GM19328 (cell line): ENCODE results near the gene COPA.

Experiments
- ATAC-seq: cut with Tn5 transposase; IDR thresholded peaks from one replicate; pipeline ENCODE4 v1.9.1; 2021; ENCODE audit warnings: mild to moderate bottlenecking, moderate library complexity; ENCODE audit not compliant: unreplicated experiment

Gene COPA

DNA sequence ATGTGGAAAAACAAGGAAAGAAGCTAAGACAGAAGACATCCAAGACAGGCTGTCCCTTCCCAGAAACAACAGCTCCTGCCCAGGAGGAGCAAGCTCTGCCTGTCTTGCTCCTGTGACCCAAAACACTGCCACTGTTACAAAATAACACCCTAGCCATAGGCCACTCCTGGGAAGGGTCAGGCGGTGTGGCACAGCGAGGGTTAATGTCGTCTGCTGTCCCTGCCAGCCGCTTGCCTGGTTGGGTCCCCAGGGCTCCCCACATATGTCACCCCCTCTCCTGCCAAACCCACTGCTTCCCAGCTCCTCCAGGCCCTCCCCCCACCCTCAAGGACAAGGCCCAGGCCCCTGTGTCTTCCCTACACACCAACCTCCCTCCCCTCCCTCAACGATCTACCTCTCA lies 20.0 kb upstream of the COPA start:
- ATAC-seq: no peak

DNA sequence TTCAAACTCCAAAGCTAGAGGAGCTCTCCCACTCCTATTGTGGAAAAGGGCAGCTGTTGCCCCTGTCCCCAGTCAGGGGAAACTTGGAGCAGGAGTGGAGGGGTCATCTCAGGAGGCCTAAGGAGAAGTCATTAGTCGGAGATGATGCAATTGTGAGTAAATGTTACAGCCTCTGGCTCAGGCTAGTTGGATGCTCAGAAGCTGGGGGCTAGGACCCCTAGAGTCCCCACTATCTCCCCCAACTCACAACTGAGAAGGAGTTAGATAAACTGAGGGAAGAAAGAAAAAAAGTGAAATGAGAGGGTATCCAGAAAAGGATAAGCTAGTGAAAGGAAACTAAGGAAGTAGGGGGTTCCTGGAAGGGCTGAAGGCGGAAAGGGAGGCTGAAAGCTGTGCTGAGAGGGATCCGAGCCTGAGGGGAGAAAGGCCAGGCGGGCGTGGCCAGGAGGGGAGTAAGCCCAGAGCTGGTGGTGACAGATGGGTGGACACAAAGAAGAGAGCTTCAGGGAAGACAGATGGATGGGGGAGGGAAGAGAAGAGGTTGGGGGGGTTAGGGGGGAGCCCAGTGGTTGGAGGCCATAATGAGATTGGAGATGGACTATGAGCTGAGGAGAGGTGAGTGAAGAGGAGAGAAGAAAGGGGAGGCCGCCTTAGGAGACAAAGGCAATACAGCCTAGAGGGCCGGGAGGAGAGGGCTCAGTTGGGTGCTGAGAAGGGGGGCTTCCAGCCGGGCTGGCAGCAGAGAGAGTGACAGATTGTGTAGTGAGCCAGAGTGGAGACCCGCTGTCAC lies 19.3 kb upstream of the COPA start:
- no peak for ATAC-seq

DNA sequence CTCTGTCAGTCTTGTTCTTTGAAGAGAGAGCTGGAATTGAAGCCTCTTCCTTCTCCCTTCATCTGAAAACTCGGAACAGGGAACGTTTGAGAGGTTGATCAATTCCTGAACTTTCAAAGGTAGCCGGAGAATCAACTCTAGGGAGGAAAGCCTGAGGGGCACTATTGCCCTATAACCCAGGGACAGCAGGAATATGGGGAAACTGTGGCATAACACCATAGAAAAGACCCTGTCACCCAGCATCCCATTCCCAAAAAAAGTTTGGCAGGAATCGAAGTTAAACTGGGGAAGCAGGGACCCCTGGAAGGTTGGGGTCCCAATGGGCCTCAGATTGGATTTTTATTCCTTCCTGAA lies 18.7 kb upstream of the COPA start:
- no peak for ATAC-seq

GRCh38 chr1:160361199-160361598 lies 18.1 kb upstream of the COPA start:
- ATAC-seq: no peak

DNA sequence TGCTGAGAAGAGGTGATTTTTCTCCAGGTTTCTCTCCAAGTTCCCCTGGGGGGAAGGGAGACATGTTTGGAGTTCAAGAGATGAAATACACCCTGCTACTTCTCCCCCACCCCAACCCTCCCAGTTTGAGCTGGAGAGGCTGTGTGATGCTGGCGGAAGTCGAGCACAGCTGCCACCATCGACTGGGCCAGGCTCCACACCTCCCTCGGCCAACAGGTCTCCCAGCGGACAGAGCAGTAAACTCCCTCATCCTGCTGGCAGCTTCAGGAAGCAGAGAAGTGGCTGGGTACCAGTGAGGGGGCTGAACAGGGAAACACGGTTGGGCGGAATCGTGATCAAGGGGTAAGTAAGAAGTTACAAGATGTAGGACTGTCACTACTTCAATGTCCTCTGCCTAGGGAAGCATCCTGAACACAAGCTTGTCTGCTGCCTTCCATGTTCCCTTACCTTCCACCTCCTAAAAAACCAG lies 17.2 kb upstream of the COPA start:
- no peak for ATAC-seq

- no peak for ATAC-seq
These were observed 16.6 kb upstream of the COPA start for GRCh38 chr1:160359559-160360226.

DNA sequence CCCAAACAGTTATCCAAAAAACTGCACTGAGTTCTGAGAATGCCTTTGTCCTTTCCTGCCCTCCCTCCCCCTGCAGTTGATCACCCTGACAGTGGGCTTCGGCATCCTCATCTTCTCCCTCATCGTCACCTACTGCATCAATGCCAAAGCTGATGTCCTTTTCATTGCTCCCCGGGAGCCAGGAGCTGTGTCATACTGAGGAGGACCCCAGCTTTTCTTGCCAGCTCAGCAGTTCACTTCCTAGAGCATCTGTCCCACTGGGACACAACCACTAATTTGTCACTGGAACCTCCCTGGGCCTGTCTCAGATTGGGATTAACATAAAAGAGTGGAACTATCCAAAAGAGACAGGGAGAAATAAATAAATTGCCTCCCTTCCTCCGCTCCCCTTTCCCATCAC lies 15.0 kb upstream of the COPA start:
- no peak for ATAC-seq

GRCh38 chr1:160357286-160358002 lies 14.4 kb upstream of the COPA start:
- no peak for ATAC-seq

- no peak for ATAC-seq
These were observed 11.4 kb upstream of the COPA start for GRCh38 chr1:160354388-160354985.

GRCh38 chr1:160353223-160353622 lies 10.2 kb upstream of the COPA start:
- ATAC-seq: no peak

GRCh38 chr1:160352555-160352954 lies 9.5 kb upstream of the COPA start:
- ATAC-seq: no peak

GRCh38 chr1:160351629-160352028 lies 8.6 kb upstream of the COPA start:
- no peak for ATAC-seq

DNA sequence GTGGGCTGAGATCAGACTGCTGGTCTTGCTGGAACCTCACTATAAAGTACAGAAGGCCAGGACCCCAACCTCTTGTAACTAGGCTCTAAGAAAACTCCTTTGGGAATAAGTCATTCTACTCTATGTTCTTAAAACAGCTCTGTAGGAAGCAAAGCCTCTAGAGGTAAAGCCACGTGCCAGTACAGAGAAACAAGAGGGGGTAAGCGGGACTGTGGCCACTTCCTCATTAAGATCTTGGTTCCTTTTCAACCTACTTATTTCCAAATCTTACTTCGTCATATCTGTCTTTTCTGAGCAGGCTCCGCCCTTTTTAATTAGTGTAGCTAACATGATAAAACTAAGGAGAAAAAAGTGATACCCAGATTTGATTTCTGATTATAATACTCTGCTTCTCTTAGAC lies 3.9 kb upstream of the COPA start:
- no peak for ATAC-seq

- ATAC-seq: no peak
These were observed 3.4 kb upstream of the COPA start for GRCh38 chr1:160346463-160346862.

GRCh38 chr1:160344936-160345335 lies 1.9 kb upstream of the COPA start:
- ATAC-seq: no peak

DNA sequence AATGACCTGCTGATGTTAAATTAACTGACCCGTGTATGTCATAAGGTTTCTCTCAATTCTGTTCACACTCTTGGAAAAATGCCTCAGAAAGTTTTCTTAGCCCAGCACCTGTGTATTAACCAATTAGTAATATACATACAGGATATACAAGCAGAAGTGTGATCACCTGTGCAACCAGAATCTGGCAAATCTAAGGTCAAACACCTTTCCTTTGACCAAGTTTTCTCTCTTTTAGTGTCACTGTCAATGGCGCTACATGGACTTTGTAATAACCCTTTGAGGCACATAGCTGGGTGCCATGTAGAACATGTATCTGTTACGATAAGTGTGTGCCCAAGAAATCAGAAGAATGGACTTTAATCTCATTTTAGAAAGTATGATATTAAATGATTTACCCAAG lies 1.2 kb upstream of the COPA start:
- ATAC-seq: no peak

GRCh38 chr1:160342526-160342925 lies 524 bp downstream of the COPA start:
- no peak for ATAC-seq

DNA sequence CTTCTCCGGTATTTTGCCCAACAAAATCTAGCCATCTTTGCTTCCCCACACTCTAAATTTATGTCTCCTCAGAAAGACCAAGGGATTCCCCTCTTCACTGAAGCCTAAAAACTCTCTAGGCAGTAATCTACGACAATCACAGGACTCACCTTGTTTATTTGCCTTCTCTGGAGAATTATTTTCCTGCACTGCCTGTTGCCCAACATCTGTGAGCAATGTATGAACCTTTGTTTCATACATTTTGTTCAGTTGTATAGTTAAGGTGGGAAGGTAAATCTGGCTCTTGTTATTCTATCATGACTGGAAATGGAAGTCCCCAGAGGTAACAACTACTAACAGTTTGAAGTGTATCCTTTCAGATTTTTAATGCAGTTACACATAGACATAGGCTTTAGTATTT lies 2.2 kb downstream of the COPA start:
- no peak for ATAC-seq

GRCh38 chr1:160340146-160340545 lies 2.9 kb downstream of the COPA start:
- no peak for ATAC-seq

DNA sequence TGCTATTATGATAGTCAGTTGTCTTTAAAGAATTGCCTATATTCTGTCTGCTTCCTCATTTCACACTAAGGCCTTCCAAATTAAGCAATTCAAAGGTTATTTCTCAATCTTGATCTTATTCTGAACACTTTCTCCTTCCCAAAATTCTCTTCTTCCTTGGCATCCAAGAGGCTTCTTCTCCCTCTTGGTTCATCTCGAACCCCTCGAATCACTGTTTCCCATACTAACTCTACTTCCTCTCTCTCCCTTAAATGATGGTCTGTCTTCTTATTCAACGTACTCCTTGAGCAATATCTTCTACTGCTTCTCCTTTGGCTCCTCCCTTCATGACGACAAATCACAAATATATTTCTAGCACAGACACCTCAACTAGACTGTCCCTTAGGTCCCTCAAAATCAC lies 4.5 kb downstream of the COPA start:
- ATAC-seq: no peak

- no peak for ATAC-seq
These were observed 10.5 kb downstream of the COPA start for GRCh38 chr1:160332516-160332915.

- no peak for ATAC-seq
These were observed 12.9 kb downstream of the COPA start for GRCh38 chr1:160330119-160330518.
